A549 (cell line): ENCODE data around the gene TENT5C.

Experiments
- CHD2 ChIP-seq: fragments of 150-350 bp; IDR thresholded peaks from 2 replicates; pipeline ENCODE4 v1.6.1; 2014; ENCODE audit warnings: low read length; ENCODE audit not compliant: partially characterized antibody
- CTCF ChIP-seq: fragments of >200 bp; sonication (Bioruptor Twin); formaldehyde crosslinking; IDR thresholded peaks from 3 replicates; pipeline ENCODE4 v1.5.1; 2016
- NR3C1 ChIP-seq: fragments of >200 bp; sonication (Bioruptor Twin); formaldehyde crosslinking; IDR thresholded peaks from 3 replicates; pipeline ENCODE4 v1.6.1; 2017
- POLR2A ChIP-seq: IDR thresholded peaks from 2 replicates; pipeline ENCODE4 v1.6.1; 2012; ENCODE audit warnings: mild to moderate bottlenecking, low read length

- TF ChIP-seq CTCF (no peak), POLR2A (no peak), NR3C1 (no peak), CHD2 (no peak)
Measured at GRCh38 chr1:117631359-117632160, 25.7 kb downstream of the TENT5C start.
